Head of caudate nucleus (tissue), 42 donors: ENCODE results near the gene ZNF148.
A peak's percentile ranks its signal among the peaks of the same experiment; 100 is the strongest.

Source experiments
- DNase-seq, 42 donors: peaks; one replicate each; pipeline versions ENCODE4 v3.0.0 to v3.0.0-alpha.2; 2020 to 2021; ENCODE audit warnings: mixed read lengths in 7 of 42
- intact Hi-C: fragments of 100-400 bp; cut with DNase I; formaldehyde crosslinking; loops from one replicate; pipeline ENCODE4 v1.15.0; 2022

The ZNF148 gene

DNA sequence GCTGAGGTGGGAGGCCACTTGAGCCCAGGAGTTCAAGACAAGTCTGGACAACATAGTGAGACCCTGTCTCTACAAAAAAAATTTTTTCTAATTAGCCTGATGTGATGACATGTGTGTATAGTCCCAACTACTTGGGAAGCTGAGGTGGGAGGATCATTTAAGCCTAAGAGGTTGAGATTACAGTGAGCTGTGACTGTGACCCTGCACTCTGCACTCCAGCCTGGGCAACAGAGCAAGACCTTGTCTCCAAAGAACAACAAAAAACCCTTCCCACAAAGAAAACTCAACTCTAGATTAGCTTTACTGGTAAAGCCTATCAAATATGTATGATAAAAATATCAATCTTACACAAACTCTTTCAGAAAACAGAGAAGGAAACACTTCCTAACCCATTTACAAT lies 68.5 kb downstream of the ZNF148 start:
- intact Hi-C loops = no loop called here
- DNase-seq = no peak

DNA sequence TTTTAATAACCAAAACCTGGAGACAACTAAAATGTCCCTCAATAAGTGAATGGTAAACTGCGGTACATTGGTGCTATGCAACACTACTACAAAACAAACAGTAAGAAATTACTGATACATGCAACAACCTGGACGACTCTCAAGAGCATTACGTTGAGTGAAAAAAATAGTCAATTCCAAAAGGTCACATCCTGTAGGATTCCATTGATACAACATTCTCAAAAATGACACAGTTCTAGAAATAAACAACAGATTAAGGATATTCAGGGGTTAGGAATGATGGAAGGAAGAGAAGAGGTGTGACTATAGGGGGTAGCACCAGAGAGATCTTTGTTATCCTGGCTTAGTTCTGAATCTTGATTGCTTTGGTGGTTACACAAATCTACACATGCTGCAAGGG lies 72.2 kb downstream of the ZNF148 start:
- intact Hi-C loops = no loop called here
- DNase-seq = no peak

DNA sequence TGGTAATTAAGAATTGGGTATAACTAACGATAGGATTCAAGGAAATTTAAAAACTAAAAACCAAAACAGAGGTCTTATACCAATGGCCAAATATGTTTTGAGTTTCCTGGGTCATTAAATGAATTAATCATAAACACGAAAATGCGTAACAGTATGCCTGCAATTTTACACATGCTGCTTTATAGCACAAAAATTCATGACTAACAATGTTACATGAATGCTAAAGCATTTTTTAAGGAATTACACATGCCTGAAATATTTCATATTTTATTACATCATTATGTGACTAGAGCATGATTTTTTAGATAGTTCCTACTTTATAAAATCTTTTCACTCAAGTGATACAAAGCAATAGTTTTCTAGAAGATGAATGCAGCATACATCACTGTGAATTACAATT lies 74.7 kb downstream of the ZNF148 start:
- intact Hi-C loops = no loop called here
- no peak for DNase-seq

DNA sequence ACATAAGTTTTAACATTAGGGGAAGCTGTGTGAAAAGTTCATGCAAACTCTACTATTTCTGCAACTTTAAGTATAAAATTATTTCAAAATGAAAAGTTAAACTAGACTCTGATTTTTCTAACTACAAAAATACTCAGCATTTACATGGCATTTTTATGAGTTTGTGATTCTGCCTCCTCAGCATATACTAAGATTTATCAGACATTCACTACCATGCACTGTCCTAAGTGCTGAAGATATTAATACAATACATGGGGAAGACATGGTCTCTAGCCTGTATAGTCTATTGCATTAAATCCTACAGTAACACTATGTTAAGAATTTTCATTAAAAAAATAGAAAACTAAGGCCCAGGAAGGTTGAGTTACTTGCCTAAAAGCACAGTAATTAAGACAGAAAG lies 80.7 kb downstream of the ZNF148 start:
- intact Hi-C loops = no loop called here
- no peak for DNase-seq

DNA sequence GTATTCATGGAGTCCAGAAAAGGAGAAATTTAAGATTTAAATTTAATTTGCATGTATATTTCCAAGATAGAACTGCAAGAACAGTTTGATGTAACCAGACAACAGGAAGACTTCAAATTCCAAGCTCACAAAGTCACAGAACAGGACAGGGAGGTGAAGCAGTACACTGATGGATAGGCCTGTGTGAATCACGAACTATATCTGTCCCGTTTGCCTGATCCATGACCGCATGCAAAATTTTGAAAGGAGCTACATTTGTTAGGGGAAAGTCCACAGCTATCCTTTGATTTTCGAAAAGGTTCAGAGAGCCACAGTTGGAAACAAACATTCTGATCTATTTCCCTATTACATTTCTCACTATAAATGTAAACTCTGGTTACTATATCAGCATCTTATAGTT lies 83.1 kb downstream of the ZNF148 start:
- intact Hi-C loops = no loop called here

DNA sequence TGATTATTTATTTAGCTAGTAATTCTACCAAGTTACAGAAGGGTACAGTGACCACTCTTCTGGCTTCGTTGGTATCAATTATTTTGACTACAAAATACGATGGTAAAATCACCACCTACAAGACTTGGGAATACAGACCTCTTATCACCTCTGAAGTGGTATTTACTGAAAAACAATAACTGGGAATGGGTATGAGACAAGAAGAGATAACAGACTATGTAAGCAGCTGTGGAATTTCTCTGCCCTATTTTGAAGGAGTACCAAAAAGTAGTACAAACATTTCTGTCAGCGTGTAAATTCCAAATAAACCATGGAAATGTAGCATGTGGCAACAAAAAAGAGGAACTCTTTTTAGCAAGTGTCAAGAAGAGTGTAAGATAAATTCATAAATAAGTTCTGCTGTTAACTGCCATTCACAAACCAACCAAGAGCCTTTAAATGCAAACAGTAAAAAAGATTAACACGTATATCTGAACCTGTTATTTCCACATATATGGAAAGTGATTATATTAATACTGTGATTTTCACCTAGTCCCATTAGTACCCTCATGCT lies 85.6 kb downstream of the ZNF148 start:
- DNase-seq = no peak
- intact Hi-C loops = no loop called here

More for the DNA sequence above, 83.1 kb downstream of the ZNF148 start:
- no peak for DNase-seq

DNA sequence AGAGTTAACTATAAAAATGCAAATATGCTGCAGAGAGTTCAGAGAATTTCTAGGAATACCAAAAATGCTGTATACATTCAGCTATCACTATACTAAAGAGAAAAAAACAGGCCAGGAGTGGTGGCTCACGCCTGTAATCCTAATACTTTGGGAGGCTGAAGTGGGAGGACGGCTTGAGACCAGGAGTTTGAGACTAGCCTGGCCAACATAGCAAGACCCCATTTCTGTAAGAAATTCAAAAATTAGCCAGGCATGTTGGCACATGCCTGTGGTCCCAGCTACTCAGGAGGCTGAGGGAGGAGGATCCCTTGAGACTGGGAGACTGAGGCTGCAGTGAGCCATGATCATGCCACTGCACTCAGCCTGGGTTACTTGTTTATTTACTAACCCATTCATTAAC lies 87.9 kb downstream of the ZNF148 start:
- intact Hi-C loops = no loop called here

GRCh38 chr3:125281381-125281780 lies 93.7 kb downstream of the ZNF148 start:
- intact Hi-C loops = no loop called here
- DNase-seq = no peak

More for the DNA sequence above, 87.9 kb downstream of the ZNF148 start:
- DNase-seq = no peak

- peak in 34 of 42 donors; percentile 3 to 87 (median 60) for DNase-seq
- intact Hi-C loops = no loop called here
These were observed 94.3 kb downstream of the ZNF148 start for GRCh38 chr3:125280668-125281361.

- DNase-seq = no peak
- intact Hi-C loops = no loop called here
These were observed 97.0 kb downstream of the ZNF148 start for GRCh38 chr3:125278155-125278554.

GRCh38 chr3:125271127-125271526 lies 104.0 kb downstream of the ZNF148 start:
- no peak for DNase-seq
- intact Hi-C loops = no loop called here

DNA sequence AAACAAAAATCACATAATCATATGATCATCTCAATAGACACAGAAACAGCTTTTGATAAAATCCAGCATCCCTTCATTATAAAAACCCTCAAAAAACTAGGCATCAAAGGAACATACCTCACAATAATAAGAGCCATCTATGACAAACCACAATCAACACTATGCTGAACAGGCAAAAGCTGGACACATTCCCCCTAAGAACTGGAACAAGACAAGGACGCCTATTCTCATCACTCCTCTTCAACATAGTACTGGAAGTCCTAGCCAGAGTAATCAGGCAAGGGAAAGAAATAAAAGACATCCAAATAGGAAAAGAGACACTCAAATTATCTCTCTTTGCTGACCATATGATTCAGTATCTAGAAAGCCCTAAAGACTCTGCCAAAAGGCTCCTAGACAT lies 107.7 kb downstream of the ZNF148 start:
- intact Hi-C loops = no loop called here
- no peak for DNase-seq

DNA sequence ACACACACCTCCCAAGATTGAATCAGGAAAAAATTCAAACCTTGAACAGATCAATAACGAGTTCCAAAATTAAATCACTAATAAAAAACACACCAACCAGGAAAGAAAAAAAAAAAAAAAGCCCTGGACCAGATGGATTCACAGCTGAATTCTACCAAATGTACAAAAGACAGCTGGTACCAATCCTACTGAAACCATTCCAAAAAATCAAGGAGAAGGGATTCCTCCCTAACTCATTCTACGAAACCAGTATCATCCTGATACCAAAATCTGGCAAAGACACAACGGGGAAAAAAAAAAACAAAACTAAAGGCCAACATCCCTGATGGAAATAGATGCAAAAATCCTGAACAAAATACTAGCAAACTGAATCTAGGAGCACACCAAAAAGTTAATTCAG lies 108.2 kb downstream of the ZNF148 start:
- intact Hi-C loops = no loop called here
- DNase-seq = no peak

- DNase-seq = no peak
- intact Hi-C loops = no loop called here
These were observed 113.0 kb downstream of the ZNF148 start for GRCh38 chr3:125262161-125262560.

DNA sequence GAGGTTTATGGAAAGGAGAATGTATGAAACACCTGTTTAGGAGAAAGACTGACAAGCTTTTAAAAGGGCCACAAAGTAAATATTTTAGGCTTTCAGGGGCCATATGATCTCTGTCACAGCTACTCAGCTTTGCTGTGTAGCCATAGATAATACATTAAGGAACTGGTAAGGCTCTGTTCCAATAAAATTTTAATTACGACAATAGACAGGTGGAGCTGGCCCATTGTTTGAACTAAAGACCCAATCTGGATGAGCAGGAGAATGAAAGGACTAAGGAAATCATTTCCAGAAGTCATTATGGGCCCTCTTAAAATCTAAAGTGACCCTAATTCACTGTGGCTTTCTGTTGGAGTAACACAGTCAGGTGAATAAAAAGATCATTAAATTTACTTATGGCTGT lies 114.1 kb downstream of the ZNF148 start:
- DNase-seq = no peak
- intact Hi-C loops = no loop called here

DNA sequence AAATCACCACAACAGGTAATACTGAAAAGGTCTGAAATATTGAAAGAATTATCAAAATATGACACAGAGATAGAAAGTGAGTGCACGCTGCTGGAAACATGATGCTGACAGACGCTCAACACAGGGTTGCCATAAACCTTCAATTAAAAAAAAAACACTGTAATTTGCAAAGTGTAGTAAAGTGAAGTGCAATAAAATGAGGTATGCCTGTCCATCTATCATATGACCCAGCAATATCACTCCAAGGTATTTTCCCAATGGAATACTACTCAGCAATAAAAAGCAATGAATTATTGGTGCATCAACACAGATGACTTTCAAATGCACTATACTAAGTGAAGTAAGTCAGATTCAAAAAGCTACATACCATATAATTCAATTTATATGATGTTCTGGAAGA lies 115.0 kb downstream of the ZNF148 start:
- intact Hi-C loops = no loop called here
- no peak for DNase-seq

- no peak for DNase-seq
- intact Hi-C loops = no loop called here
These were observed 117.6 kb downstream of the ZNF148 start for GRCh38 chr3:125257536-125257935.

- no peak for DNase-seq
- intact Hi-C loops = no loop called here
These were observed 118.5 kb downstream of the ZNF148 start for GRCh38 chr3:125256675-125257074.

DNA sequence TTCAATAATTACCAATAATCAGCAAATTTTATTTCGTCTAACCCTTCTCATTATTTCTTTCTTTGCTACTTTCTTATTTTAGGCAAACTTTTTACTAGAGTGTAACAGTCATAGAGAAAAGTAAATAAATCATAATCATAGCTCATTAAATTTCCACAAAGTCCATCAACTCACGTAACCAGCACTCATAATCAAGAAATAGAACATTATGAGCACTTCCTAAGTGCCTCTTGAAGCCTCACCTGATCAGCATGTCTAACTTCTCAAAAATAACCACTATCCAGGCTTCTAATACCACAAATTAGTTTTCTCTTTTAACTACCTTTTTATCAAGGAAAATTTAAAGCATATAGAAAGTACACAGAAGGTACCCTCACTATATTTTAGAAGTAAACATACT lies 124.2 kb downstream of the ZNF148 start:
- intact Hi-C loops = no loop called here
- no peak for DNase-seq

- DNase-seq = no peak
- intact Hi-C loops = no loop called here
These were observed 128.9 kb downstream of the ZNF148 start for GRCh38 chr3:125246237-125246636.

DNA sequence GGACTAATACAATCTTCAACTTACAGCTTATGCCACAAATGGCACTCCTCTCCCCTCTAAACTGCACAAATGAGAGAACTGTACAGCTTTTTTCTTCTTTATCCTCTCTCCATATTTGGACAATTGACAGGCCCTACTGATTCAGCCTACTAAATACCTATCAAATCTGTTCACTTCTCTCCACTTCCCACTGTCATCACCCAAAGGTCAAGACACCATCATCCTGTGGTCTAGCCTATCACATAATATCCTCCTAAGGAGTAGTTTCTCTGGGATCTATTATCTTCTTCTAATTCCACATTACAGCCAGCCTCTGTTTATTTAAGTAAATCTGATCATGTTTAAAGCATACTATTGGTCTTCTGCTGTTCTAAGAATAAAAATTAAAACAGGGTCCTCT lies 129.6 kb downstream of the ZNF148 start:
- intact Hi-C loops = no loop called here
- no peak for DNase-seq
